GM13977 (cell line): ENCODE measurements around the gene CFAP100.

ENCODE experiments used
- DNase-seq: peaks from one replicate; pipeline ENCODE4 v3.0.0; 2012; ENCODE audit warnings: low spot score
- in situ Hi-C: fragments of 300-500 bp; cut with MboI; formaldehyde crosslinking; loops from one replicate; pipeline ENCODE4 v1.12.0; 2022; ENCODE audit warnings: low sequenced_read_pairs, low pct_unique_long_range_greater_than_20kb, mixed read lengths, inconsistent platforms; ENCODE audit not compliant: unreplicated experiment
- TF ChIP-seq, protein P1 (sequence below): IDR thresholded peaks from 2 replicates; pipeline ENCODE4 v1.5.1; 2012; ENCODE audit warnings: mild to moderate bottlenecking, control low read depth; ENCODE audit not compliant: insufficient read depth; ENCODE audit errors: extremely low read depth, missing control alignments

CFAP100 gene

GRCh38 chr3:126441256-126441880 lies 46.7 kb downstream of the CFAP100 start:
- in situ Hi-C loops: no loop called here
- no peak for DNase-seq
- TF ChIP-seq, protein P1, sequence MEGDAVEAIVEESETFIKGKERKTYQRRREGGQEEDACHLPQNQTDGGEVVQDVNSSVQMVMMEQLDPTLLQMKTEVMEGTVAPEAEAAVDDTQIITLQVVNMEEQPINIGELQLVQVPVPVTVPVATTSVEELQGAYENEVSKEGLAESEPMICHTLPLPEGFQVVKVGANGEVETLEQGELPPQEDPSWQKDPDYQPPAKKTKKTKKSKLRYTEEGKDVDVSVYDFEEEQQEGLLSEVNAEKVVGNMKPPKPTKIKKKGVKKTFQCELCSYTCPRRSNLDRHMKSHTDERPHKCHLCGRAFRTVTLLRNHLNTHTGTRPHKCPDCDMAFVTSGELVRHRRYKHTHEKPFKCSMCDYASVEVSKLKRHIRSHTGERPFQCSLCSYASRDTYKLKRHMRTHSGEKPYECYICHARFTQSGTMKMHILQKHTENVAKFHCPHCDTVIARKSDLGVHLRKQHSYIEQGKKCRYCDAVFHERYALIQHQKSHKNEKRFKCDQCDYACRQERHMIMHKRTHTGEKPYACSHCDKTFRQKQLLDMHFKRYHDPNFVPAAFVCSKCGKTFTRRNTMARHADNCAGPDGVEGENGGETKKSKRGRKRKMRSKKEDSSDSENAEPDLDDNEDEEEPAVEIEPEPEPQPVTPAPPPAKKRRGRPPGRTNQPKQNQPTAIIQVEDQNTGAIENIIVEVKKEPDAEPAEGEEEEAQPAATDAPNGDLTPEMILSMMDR: no peak

GRCh38 chr3:126442094-126442855 lies 47.6 kb downstream of the CFAP100 start:
- TF ChIP-seq, protein P1: no peak
- no peak for DNase-seq
- in situ Hi-C loops: no loop called here

GRCh38 chr3:126442856-126443242 lies 48.1 kb downstream of the CFAP100 start:
- in situ Hi-C loops: no loop called here
- DNase-seq: no peak
- TF ChIP-seq, protein P1: no peak

DNA sequence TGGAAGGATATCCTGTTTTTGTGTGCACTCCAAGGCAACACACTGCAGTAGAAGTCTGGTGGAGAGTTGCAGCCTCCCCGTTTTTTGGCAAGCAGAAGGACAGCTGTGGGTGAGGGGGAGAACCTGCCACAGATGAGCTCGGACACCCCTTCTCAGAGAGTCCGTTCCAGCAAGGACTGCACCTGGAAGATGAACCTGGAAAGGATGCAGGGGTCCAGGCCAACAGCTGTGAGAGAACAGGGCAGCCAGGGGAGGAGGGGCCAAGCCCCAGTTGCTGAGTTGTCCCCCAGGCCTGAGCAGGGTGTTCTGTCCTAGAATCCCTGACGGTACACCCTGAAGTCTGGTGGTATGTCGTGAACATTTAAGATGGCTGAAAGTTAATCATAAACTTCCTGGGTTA lies 50.8 kb downstream of the CFAP100 start:
- no peak for DNase-seq
- in situ Hi-C loops: no loop called here
- TF ChIP-seq, protein P1: no peak

DNA sequence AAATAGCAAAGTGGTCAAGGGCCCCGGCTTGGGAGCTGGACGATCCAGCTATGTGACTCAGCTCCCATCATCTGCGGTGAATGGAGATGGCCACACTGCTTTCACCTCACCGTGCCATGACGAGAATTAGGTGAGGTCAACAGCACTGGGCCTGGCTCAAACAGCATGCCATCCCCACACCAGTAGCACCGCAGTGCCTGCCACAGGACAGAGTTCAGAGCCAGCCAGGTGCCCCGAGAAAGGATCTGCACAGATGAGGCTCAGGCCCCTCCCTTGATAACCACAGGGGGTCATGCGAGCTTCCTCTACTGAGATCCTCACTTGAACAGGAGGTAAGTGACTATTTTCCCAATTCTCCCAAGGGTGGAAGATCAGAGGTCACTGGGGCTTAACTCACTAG lies 51.6 kb downstream of the CFAP100 start:
- TF ChIP-seq, protein P1: no peak
- no peak for DNase-seq
- in situ Hi-C loops: no loop called here

GRCh38 chr3:126446791-126447190 lies 52.1 kb downstream of the CFAP100 start:
- in situ Hi-C loops: no loop called here
- TF ChIP-seq, protein P1: no peak
- DNase-seq: no peak
